ENCODE results near the gene TBC1D32. TPM values are rescaled to one million over a fixed set of nuclear protein-coding genes. Genes with fewer than 3 reads are reported as not detected.
"Not testable (repeated sequence)": the region's sequence is repeated elsewhere in the genome, so short reads cannot be mapped to it uniquely, and the experiment has no call there.

The TBC1D32 gene
- polyA plus RNA-seq, 12 donors = 3.9 to 15.9 (median 7.2) TPM; not detected in 1

DNA sequence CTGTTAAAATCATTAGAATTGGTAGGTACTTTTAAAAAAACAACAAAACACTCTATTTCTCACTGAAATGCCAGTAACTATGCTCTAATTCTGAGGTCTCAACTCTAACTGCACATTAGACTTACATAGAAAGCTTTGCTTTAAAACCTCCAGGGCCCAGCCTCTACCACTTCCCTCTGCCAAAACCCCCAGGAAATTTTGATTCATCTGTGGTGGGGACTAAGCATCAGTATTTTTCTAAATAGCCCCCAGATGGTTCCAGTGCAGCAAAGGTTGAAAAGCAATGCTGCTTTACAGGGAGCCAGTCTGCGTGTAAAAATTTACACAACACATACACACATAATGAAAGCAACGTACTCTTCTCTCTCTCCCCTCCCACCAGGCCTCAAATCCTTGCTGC is 3.8 kb downstream of the TBC1D32 start:
- DNase-seq = no peak

DNA sequence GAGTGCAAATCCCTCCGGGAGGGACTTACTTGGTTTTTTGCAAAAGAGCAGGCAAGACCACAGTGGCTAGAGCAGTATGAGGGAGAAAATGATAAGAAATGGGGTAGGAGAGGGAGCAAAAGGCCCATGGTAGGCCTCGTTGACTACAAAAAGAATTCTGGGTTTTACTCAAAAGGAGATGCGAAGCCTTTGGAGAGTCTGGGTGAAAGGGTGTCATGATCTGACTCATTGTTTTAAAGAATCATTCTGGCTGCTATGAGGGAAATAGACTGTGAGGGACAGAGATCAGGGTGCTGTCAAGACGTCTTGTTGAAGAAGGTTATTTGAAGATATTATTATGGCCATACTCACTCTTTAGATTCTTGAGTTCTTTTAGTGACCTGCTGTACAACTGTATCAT is 13.0 kb downstream of the TBC1D32 start:
- DNase-seq = no peak

- no peak for DNase-seq
These were observed 14.7 kb downstream of the TBC1D32 start for GRCh38 chr6:121319603-121320002.

GRCh38 chr6:121319112-121319553 is 15.1 kb downstream of the TBC1D32 start:
- DNase-seq = peak; percentile 10

- no peak for DNase-seq
These were observed 19.7 kb downstream of the TBC1D32 start for GRCh38 chr6:121314381-121315112.

GRCh38 chr6:121311814-121312213 is 22.5 kb downstream of the TBC1D32 start:
- not testable (repeated sequence) for DNase-seq

GRCh38 chr6:121310495-121310894 is 23.8 kb downstream of the TBC1D32 start:
- DNase-seq = no peak

DNA sequence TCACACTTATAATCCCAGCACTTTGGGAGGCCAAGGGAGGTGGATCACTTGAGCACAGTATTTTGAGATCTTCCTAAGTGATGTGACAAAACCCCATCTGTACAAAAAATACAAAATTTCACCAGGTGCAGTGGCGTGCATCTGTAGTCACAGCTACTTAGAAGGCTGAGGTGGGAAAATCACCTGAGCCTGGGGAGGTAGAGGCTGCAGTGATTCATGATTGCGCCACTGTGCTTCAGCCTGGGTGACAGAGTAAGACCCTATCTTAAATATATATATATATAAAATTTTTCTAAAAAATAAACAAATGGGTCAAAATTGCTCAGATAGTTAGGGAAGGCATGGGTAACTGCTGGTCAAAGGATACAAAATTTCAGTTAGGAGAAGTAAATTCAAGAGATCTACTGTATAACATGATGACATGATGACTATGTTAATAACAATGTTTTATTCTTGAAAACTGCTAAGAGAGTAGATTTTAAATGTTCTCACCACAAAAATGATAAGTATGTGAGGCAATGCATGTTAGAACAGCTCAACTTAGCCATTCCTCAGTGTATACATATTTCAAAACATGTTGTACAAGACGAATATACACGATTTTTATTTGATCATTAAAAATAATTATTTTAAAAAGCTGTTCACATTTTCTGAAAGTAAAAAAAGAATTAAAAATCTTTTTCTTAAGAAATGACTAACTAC is 24.4 kb downstream of the TBC1D32 start:
- DNase-seq = no peak

DNA sequence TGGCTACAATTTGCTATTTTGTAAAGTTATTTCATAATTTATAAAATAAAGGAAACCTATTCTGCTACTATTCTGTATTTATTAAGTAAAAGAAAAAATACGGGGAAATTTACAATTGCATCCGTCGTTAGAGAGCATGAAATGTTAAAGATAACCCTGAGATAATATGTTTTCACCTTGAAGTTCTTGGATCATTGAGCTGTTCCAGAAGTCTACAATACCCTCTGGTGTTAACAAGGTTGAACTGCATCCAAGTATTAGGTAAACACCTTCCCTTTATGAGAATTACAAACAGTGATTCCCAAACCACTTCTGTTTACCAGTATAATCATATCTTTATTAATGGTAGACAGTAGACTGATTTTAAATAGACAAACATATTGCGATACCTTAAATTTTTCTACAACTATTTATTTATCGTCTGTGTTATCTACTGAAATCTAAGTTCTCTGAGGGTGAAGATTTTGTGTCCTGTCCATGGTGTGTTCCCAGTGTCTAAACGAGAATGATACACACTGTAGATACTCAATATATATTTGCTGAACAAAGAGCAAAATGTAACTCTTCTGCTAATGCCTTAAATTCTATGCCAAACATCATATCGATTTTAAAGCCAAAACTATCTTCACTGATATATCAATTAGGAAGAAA is 28.2 kb downstream of the TBC1D32 start:
- no peak for DNase-seq

- no peak for DNase-seq
These were observed 31.4 kb downstream of the TBC1D32 start for GRCh38 chr6:121302882-121303281.

DNA sequence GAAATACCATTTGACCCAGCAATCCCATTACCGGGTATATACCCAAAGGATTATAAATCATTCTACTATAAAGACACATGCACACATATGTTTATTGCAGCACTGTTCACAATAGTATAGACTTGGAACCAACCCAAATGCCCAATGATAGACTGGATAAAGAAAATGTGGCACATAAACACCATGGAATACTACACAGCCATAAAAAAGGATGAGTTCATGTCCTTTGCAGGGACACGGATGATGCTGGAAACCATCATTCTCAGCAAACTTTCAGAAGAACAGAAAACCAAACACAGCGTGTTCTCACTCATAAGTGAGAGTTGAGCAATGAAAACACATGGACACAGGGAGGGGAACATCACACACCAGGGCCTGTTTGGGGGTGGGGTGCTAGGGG is 33.1 kb downstream of the TBC1D32 start:
- not testable (repeated sequence) for DNase-seq

GRCh38 chr6:121297694-121298093 is 36.6 kb downstream of the TBC1D32 start:
- DNase-seq = no peak

- DNase-seq = no peak
These were observed 49.2 kb downstream of the TBC1D32 start for GRCh38 chr6:121285041-121285440.

DNA sequence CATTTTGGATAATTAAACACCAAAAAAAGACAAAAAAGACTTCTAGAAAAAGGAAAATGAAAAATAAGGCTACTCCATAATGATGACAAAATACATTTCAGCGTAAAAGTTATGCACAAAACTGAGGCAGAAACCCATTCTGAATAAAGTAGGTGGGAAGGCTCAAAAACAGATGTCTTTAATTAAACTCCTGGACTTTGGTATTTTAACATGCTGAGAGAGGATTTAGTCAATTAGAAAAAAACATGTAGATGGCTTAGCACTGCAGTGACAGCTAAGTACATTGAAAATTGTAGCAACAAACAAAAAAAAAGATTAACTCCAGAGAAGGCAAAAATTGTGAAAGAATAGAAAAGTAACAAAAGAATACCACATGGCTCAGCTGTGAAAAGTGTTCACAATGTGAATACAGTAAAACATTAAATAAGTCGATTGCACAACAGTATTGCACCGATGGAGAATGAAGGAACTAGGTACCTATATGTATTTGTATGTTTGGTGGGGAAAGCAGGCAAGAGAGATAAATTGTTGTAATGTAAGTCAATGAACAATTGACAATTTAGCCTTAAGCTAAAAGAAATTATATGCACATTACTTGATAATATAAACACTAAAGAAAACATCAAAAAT is 59.5 kb downstream of the TBC1D32 start:
- no peak for DNase-seq

GRCh38 chr6:121263742-121264141 is 70.5 kb downstream of the TBC1D32 start:
- no peak for DNase-seq

DNA sequence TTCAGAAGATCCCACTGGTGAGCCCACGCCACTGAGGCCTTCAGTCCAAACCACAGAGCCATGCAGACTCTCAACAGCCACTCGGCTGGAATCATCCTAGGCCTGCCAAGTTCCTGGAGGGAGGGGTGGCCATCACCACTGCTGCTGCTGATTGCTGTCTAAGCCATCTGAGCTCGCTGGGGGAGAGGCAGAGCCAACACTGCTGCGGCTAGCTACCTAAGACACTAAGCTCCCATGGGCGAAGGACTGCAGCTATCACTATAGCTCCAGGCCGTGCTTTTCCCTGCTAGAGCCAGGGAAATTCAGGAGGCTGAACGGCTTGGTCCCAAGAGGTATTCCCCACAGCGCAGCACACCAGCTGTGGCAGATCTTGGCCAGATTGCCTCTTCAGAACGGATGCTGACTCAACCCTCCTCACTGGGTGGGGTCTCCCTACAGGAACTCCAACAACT is 73.6 kb downstream of the TBC1D32 start:
- DNase-seq = no peak

DNA sequence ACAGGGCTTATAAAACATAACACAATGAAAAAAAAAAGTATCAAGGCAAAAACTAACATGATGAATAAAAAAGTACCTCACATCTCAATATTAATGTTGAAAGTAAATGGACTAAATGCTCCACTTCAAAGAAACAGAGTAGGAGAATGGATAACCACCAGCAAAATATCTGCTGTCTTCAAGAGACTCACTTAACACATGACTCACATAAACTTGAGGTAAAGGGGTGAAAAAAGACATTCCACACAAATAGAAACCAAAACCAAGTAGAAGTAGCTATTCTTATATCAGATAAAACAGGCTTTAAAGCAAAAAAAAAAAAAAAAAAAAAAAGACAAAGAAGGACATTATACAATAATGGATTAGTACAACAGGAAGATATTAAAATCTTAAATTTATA is 86.9 kb downstream of the TBC1D32 start:
- no peak for DNase-seq

DNA sequence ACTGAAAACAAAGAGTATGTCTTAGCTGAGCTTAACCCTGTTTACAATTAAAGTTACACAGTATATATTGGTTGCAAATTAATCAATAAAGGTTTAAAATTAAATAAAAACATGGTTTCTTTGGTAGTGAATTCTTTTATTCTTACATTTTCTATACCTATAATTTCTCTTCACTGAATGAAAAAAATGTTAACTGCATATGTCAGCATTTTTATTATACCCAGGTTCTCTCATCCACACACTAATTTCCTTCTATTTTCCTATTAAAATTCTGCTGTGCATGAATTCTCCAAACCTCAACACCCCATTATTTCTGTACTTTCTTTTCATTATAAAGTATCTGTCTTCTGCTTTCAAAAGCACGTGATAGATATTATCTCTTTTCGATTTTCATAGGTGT is 91.9 kb downstream of the TBC1D32 start:
- DNase-seq = no peak

GRCh38 chr6:121237859-121238258 is 96.4 kb downstream of the TBC1D32 start:
- no peak for DNase-seq

GRCh38 chr6:121236984-121237383 is 97.3 kb downstream of the TBC1D32 start:
- no peak for DNase-seq

DNA sequence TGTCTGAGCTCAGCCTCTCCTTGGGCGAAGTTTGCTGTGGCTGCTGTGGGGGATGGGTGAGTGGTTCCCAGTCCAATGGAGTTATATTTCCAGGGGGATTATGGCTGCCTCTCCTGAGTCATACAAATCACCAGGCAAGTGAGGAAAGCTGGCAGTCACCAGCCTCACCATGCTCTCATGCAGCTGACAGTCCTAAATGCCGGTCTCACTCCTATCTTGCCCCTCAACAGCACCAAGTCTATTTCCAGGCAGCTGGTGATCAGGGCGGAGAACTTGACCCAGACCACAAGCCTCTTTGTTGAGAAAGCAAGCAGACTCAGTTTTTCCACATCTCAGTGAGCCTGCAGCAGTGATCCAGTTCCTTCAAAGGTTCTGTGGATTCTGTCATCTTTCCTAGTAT is 98.9 kb downstream of the TBC1D32 start:
- DNase-seq = no peak

DNA sequence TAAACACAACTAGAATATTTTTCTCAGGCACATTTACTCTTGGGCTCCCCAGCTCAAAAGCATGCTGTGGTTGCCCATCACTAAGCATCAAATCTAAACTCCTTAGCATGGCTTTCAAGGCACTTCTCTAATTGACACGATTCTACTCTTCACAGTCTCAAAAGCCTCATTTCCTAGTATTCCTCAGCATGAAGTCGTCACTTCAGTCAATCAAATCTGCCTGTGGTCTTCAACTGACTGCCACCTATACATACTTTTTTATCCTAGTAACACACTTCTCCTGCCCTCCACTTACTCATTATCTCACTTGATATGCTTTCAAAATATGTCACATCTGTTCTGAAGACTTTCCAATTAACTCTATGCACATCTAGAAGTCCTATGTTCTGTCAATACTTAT is 110.3 kb downstream of the TBC1D32 start:
- no peak for DNase-seq
